ENCODE data around the gene PMEL. TPM values are rescaled to one million over a fixed set of nuclear protein-coding genes. Genes with fewer than 3 reads are reported as not detected.

Gene PMEL
- total and polyA plus RNA-seq, 4 donors: 1.1 to 4.5 (median 2.4) TPM

GRCh38 chr12:56013482-56013881 is 47.6 kb upstream of the PMEL start:
- TF ChIP-seq HNF4A (conservative IDR thresholded peaks at IDR 0.05): no peak
- TF ChIP-seq NR2F2 (IDR thresholded peaks at IDR 0.05): no peak
- no peak for TF ChIP-seq JUND (IDR thresholded peaks at IDR 0.05)
- no peak for TF ChIP-seq FOXA1 (IDR thresholded peaks at IDR 0.05)
- TF ChIP-seq RAD21 (IDR thresholded peaks at IDR 0.05): no peak
- TF ChIP-seq ZBTB33 (IDR thresholded peaks at IDR 0.05): no peak
- no peak for TF ChIP-seq RXRA (IDR thresholded peaks at IDR 0.05)
- no peak for TF ChIP-seq TAF1 (conservative IDR thresholded peaks at IDR 0.05)
- TF ChIP-seq REST (IDR thresholded peaks at IDR 0.05): no peak
- TF ChIP-seq MAX (IDR thresholded peaks at IDR 0.05): no peak
- TF ChIP-seq YY1 (IDR thresholded peaks at IDR 0.05): no peak
- no peak for TF ChIP-seq GABPA (IDR thresholded peaks at IDR 0.05 in 1 of 2, conservative IDR thresholded peaks at IDR 0.05 in 1 of 2)
- TF ChIP-seq ATF3 (IDR thresholded peaks at IDR 0.05): no peak
- no peak for TF ChIP-seq FOXA2 (IDR thresholded peaks at IDR 0.05)
- no peak for TF ChIP-seq HNF4G (IDR thresholded peaks at IDR 0.05)
- TF ChIP-seq EGR1 (IDR thresholded peaks at IDR 0.05; ENCODE audit: low read depth in 2 of 2): no peak
- Histone ChIP-seq H3K4me1 (ENCODE audit: control insufficient read depth in 4 of 4, insufficient read depth in 4 of 4, low read length in 3 of 4) (peaks cover 0 to 14% (median 3%) of the 10 kb centered on the region in 4 donors), H3K9me3 (ENCODE audit: control insufficient read depth in 4 of 4, low read length in 3 of 4) (no peaks in the 10 kb centered on the region), H3K27me3 (ENCODE audit: control insufficient read depth in 4 of 4, insufficient read depth in 4 of 4, low read length in 3 of 4) (no peaks in the 10 kb centered on the region), H3K27ac (ENCODE audit: low read depth in 1 of 2, low read length in 2 of 2) (no peak overlapping the region), H3K9ac (ENCODE audit: low read depth in 1 of 2, low read length in 2 of 2) (peak overlapping the region in 1 of 2 donors; percentile 50), H3K36me3 (ENCODE audit: control insufficient read depth in 4 of 4, insufficient read depth in 3 of 4, low read depth in 1 of 4, low read length in 3 of 4) (no peaks in the 10 kb centered on the region), H3K4me3 (ENCODE audit: low read depth in 1 of 3, low read length in 3 of 3) (no peak overlapping the region)
- no peak for DNase-seq (ENCODE audit: low spot score)
- WGBS: 60% methylated on average over 5 of the region's 5 CpGs

- DNase-seq (ENCODE audit: low spot score): no peak
- no peaks in the 10 kb centered on the region for H3K9me3 ChIP-seq (ENCODE audit: control insufficient read depth in 4 of 4, low read length in 3 of 4)
- 97% methylated on average over 2 of the region's 2 CpGs for WGBS
- TF ChIP-seq FOXA2 (IDR thresholded peaks at IDR 0.05) (no peak), RAD21 (IDR thresholded peaks at IDR 0.05) (no peak), ZBTB33 (IDR thresholded peaks at IDR 0.05) (no peak), CTCF (IDR thresholded peaks at IDR 0.05; ENCODE audit: low read depth, low read length, missing input control) (no peak), SP1 (IDR thresholded peaks at IDR 0.05) (no peak), JUND (IDR thresholded peaks at IDR 0.05) (no peak), FOXA1 (IDR thresholded peaks at IDR 0.05) (no peak), TAF1 (conservative IDR thresholded peaks at IDR 0.05) (no peak), GABPA (IDR thresholded peaks at IDR 0.05 in 1 of 2, conservative IDR thresholded peaks at IDR 0.05 in 1 of 2) (no peak), REST (IDR thresholded peaks at IDR 0.05) (no peak), EGR1 (IDR thresholded peaks at IDR 0.05; ENCODE audit: low read depth in 2 of 2) (no peak), RXRA (IDR thresholded peaks at IDR 0.05) (no peak), NR2F2 (IDR thresholded peaks at IDR 0.05) (no peak)
Measured at GRCh38 chr12:56011509-56012090, 45.8 kb upstream of the PMEL start.

More at GRCh38 chr12:56011509-56012090, 45.8 kb upstream of the PMEL start:
- H3K4me1 ChIP-seq (ENCODE audit: control insufficient read depth in 4 of 4, insufficient read depth in 4 of 4, low read length in 3 of 4): peaks cover 0 to 16% (median 9%) of the 10 kb centered on the region in 4 donors
- H3K27me3 ChIP-seq (ENCODE audit: control insufficient read depth in 4 of 4, insufficient read depth in 4 of 4, low read length in 3 of 4): no peaks in the 10 kb centered on the region
- H3K27ac ChIP-seq (ENCODE audit: low read depth in 1 of 2, low read length in 2 of 2): no peak overlapping the region
- H3K9ac ChIP-seq (ENCODE audit: low read depth in 1 of 2, low read length in 2 of 2): no peak overlapping the region
- H3K36me3 ChIP-seq (ENCODE audit: control insufficient read depth in 4 of 4, insufficient read depth in 3 of 4, low read depth in 1 of 4, low read length in 3 of 4): no peaks in the 10 kb centered on the region
- no peak overlapping the region for H3K4me3 ChIP-seq (ENCODE audit: low read depth in 1 of 3, low read length in 3 of 3)

Measured in liver (tissue), 9 donors.